HG02870 (cell line): ENCODE measurements around the gene SENP2.
"Not testable (repeated sequence)": the region's sequence is repeated elsewhere in the genome, so short reads cannot be mapped to it uniquely, and the experiment has no call there.

Experiments used
- ATAC-seq: cut with Tn5 transposase; IDR thresholded peaks from one replicate; pipeline ENCODE4 v1.9.1; 2021; ENCODE audit warnings: mild to moderate bottlenecking, moderate library complexity; ENCODE audit not compliant: unreplicated experiment

The SENP2 gene

GRCh38 chr3:185585859-185586685, at the start of gene SENP2:
SENP2 (plus strand) TSS chr3:185586295; CDS start chr3:185586414, 119 bp downstream.
- peak; percentile 95 for ATAC-seq

- peak; percentile 99 for ATAC-seq
Measured at GRCh38 chr3:185537369-185537970, 48.6 kb upstream of the SENP2 start.

- no peak for ATAC-seq
Measured at GRCh38 chr3:185539934-185540333, 46.2 kb upstream of the SENP2 start.

GRCh38 chr3:185540695-185541094, 45.4 kb upstream of the SENP2 start:
- ATAC-seq: no peak

- no peak for ATAC-seq
Measured at GRCh38 chr3:185549122-185549521, 37.0 kb upstream of the SENP2 start.

GRCh38 chr3:185549651-185550111, 36.4 kb upstream of the SENP2 start:
- ATAC-seq: no peak

- ATAC-seq: peak; percentile 68
Measured at GRCh38 chr3:185552358-185552877, 33.7 kb upstream of the SENP2 start, which contains the start of gene LIPH. LIPH (minus strand) TSS chr3:185552588; CDS start chr3:185552471, 117 bp downstream.

- ATAC-seq: no peak
Measured at GRCh38 chr3:185555101-185555501, 31.0 kb upstream of the SENP2 start.

- no peak for ATAC-seq
Measured at GRCh38 chr3:185555860-185556347, 30.2 kb upstream of the SENP2 start.

GRCh38 chr3:185556640-185557039, 29.5 kb upstream of the SENP2 start:
- ATAC-seq: not testable (repeated sequence)

GRCh38 chr3:185558395-185558794, 27.7 kb upstream of the SENP2 start:
- no peak for ATAC-seq

GRCh38 chr3:185559706-185560090, 26.4 kb upstream of the SENP2 start:
- no peak for ATAC-seq

- ATAC-seq: no peak
Measured at GRCh38 chr3:185560676-185561075, 25.4 kb upstream of the SENP2 start.

- ATAC-seq: no peak
Measured at GRCh38 chr3:185561374-185561943, 24.6 kb upstream of the SENP2 start.

GRCh38 chr3:185561958-185562357, 24.1 kb upstream of the SENP2 start:
- ATAC-seq: no peak

- no peak for ATAC-seq
Measured at GRCh38 chr3:185572183-185572582, 13.9 kb upstream of the SENP2 start.

- ATAC-seq: peak; percentile 72
Measured at GRCh38 chr3:185575108-185575869, 10.8 kb upstream of the SENP2 start.

GRCh38 chr3:185582236-185582635, 3.9 kb upstream of the SENP2 start:
- ATAC-seq: no peak

GRCh38 chr3:185582871-185583270, 3.2 kb upstream of the SENP2 start:
- ATAC-seq: no peak

- no peak for ATAC-seq
Measured at GRCh38 chr3:185583925-185584324, 2.2 kb upstream of the SENP2 start.

GRCh38 chr3:185584686-185585085, 1.4 kb upstream of the SENP2 start:
- ATAC-seq: no peak
